K562 (cell line): Measurements from ENCODE around the gene SLC9B2. TPM values are rescaled to one million over a fixed set of nuclear protein-coding genes. Genes with fewer than 3 reads are reported as not detected.

Source experiments
- ARHGAP35 ChIP-seq: fragments of 450-650 bp; IDR thresholded peaks from 2 replicates; pipeline ENCODE4 v1.6.1; 2018; ENCODE audit not compliant: partially characterized antibody
- CREBBP ChIP-seq: IDR thresholded peaks from one replicate; pipeline ENCODE4 v1.6.1; 2012; ENCODE audit warnings: low read depth, mild to moderate bottlenecking, control low read depth, inconsistent platforms, low read length
- ETV6 ChIP-seq, 3 experiments: fragments of 150-350 bp in 1 of 3; sonication (generic) in 1 of 3; formaldehyde crosslinking in 1 of 3; IDR thresholded peaks; 2 replicates each; pipeline versions ENCODE4 v1.6.1 to v1.8.0; 2014 to 2022; ENCODE audit warnings: borderline replicate concordance in 2 of 3, low read depth in 2 of 3, antibody characterized with exemption in 1 of 3, low read length in 1 of 3, mild to moderate bottlenecking in 1 of 3, missing genetic modification reagents in 1 of 3
- FOS ChIP-seq: IDR thresholded peaks from 3 replicates; pipeline ENCODE4 v1.6.1; 2011; ENCODE audit not compliant: insufficient read length; ENCODE audit errors: extremely low read depth
- FOXJ3 ChIP-seq: sonication (generic); formaldehyde crosslinking; IDR thresholded peaks from 2 replicates; pipeline ENCODE4 v1.4.0; 2020; ENCODE audit warnings: mild to moderate bottlenecking, missing genetic modification reagents
- FOXK2 ChIP-seq, 2 experiments: fragments of 450-650 bp; IDR thresholded peaks in 1 of 2; conservative IDR thresholded peaks in 1 of 2; 2 replicates each; pipeline ENCODE4 v1.6.1; 2016; ENCODE audit warnings: low read depth in 2 of 2, mild to moderate bottlenecking in 1 of 2
- HDAC1 ChIP-seq, 2 experiments: fragments of 450-650 bp; IDR thresholded peaks; 2 replicates each; pipeline ENCODE4 v1.6.1; 2016 to 2017; ENCODE audit warnings: inconsistent platforms in 1 of 2, mild to moderate bottlenecking in 1 of 2, moderate library complexity in 1 of 2
- HNRNPK ChIP-seq: fragments of 200-400 bp; formaldehyde crosslinking; IDR thresholded peaks from one replicate; pipeline ENCODE4 v1.6.1; 2018; ENCODE audit warnings: mild to moderate bottlenecking, low read depth, low read length; ENCODE audit not compliant: poor library complexity, severe bottlenecking
- MAFK ChIP-seq: IDR thresholded peaks from 2 replicates; pipeline ENCODE4 v1.6.1; 2011; ENCODE audit warnings: low read length, improper control_type of control experiment
- NEUROD1 ChIP-seq: fragments of 150-350 bp; IDR thresholded peaks from 2 replicates; pipeline ENCODE4 v1.6.1; 2014; ENCODE audit warnings: borderline replicate concordance, low read length, low read depth; ENCODE audit not compliant: partially characterized antibody
- NFYB ChIP-seq: IDR thresholded peaks from 2 replicates; pipeline ENCODE4 v1.6.1; 2011; ENCODE audit warnings: mild to moderate bottlenecking, moderate library complexity; ENCODE audit not compliant: insufficient read length; ENCODE audit errors: extremely low read depth
- POLR2A ChIP-seq: fragments of 450-650 bp; conservative IDR thresholded peaks from 2 replicates; pipeline ENCODE4 v1.6.1; 2016
- POLR3A ChIP-seq: IDR thresholded peaks from 2 replicates; pipeline ENCODE4 v1.6.1; 2011; ENCODE audit warnings: borderline replicate concordance, mild to moderate bottlenecking, moderate library complexity; ENCODE audit not compliant: insufficient read length, insufficient read depth; ENCODE audit errors: extremely low read depth
- RBM39 ChIP-seq: fragments of 200-400 bp; formaldehyde crosslinking; optimal IDR thresholded peaks from 2 replicates; pipeline ENCODE3; 2018; ENCODE audit warnings: low read depth, low read length
- SMARCA5 ChIP-seq: fragments of 450-650 bp; IDR thresholded peaks from 2 replicates; pipeline ENCODE4 v1.6.1; 2016
- SMARCE1 ChIP-seq: fragments of 450-650 bp; IDR thresholded peaks from 2 replicates; pipeline ENCODE4 v1.7.1; 2016; ENCODE audit warnings: mild to moderate bottlenecking
- SNAPC5 ChIP-seq: fragments of 250-450 bp; sonication (Bioruptor Pico); IDR thresholded peaks from 2 replicates; pipeline ENCODE4 v1.8.0; 2021; ENCODE audit warnings: moderate library complexity, mild to moderate bottlenecking, inconsistent platforms
- SNRNP70 ChIP-seq: fragments of 200-400 bp; formaldehyde crosslinking; optimal IDR thresholded peaks from 2 replicates; pipeline ENCODE3; 2017; ENCODE audit warnings: low read depth, low read length
- ZBTB34 ChIP-seq: fragments of 250-450 bp; sonication (Bioruptor Pico); IDR thresholded peaks from 2 replicates; pipeline ENCODE4 v1.8.0; 2021; ENCODE audit warnings: mild to moderate bottlenecking, moderate library complexity
- ZBTB7A ChIP-seq: IDR thresholded peaks from 2 replicates; pipeline ENCODE4 v1.6.1; 2011; ENCODE audit warnings: low read depth, mild to moderate bottlenecking, low read length, moderate library complexity, borderline replicate concordance; ENCODE audit not compliant: control insufficient read depth
- ZFP91 ChIP-seq: sonication (generic); formaldehyde crosslinking; IDR thresholded peaks from 2 replicates; pipeline ENCODE4 v1.8.0; 2022; ENCODE audit warnings: mild to moderate bottlenecking, missing genetic modification reagents
- ZNF212 ChIP-seq: fragments of 450-650 bp; formaldehyde crosslinking; IDR thresholded peaks from 2 replicates; pipeline ENCODE4 v1.4.0; 2020; ENCODE audit warnings: mild to moderate bottlenecking
- ZNF347 ChIP-seq: fragments of 450-650 bp; formaldehyde crosslinking; IDR thresholded peaks from 2 replicates; pipeline ENCODE4 v1.4.0; 2020; ENCODE audit warnings: low read depth, mild to moderate bottlenecking, moderate library complexity
- ZNF41 ChIP-seq: fragments of 250-450 bp; sonication (Bioruptor Pico); conservative IDR thresholded peaks from 2 replicates; pipeline ENCODE4 v1.4.0; 2020; ENCODE audit warnings: mild to moderate bottlenecking
- polyA plus RNA-seq, 8 experiments: library from polyadenylated mRNA; depleted of rRNA in 4 of 8; stranded (reverse) in 5 of 8; unstranded in 3 of 8; fragments of >200 nt; fragmentation: Nextera tagmentation in 2 of 8; fragmentation: Illumina TruSeq in 1 of 8; extraction: Ambion mirVana in 2 of 8; extraction: Trizol in 1 of 8; gene quantifications; 2 replicates each; pipeline versions ENCODE4 v1.2.1 to v1.2.3, GENCODE V29; 2011 to 2014; ENCODE audit warnings: inconsistent platforms in 1 of 8, missing spikeins in 1 of 8
- total RNA-seq, 7 experiments: library from RNA; depleted of rRNA in 6 of 7; stranded (reverse); fragments of >200 nt in 6 of 7; fragmentation: Illumina TruSeq in 2 of 7; extraction: Trizol in 2 of 7; gene quantifications; 2 replicates each; pipeline versions ENCODE4 v1.2.1 to v1.2.3, GENCODE V29; 2011 to 2021; ENCODE audit warnings: low replicate concordance in 1 of 7

SLC9B2 gene
- total and polyA plus RNA-seq, 9 of the 15 experiments (the other 6 are each of a cell fraction or from before 2014, with no cell fraction given) = 6.6 to 14.6 (median 11.4) TPM

GRCh38 chr4:103075894-103076746 is 441 bp downstream of the SLC9B2 start (continued):
- TF ChIP-seq ZNF347 (CRISPR knock-in tag) = no peak
- TF ChIP-seq CREBBP = no peak
- peak; percentile 82 for TF ChIP-seq POLR2A
- TF ChIP-seq HNRNPK = no peak
- TF ChIP-seq NEUROD1 = no peak
- TF ChIP-seq POLR3A = no peak
- no peak for TF ChIP-seq ZBTB34 (CRISPR knock-in tag)
- no peak for TF ChIP-seq FOXK2 (conservative IDR thresholded peaks at IDR 0.05 in 1 of 2, IDR thresholded peaks at IDR 0.05 in 1 of 2; ENCODE audit: low read depth in 2 of 2)
- TF ChIP-seq HDAC1 (IDR thresholded peaks at IDR 0.05) = peak in 1 of 2 experiments; percentile 63; a peak in 1 of 4 replicates
- TF ChIP-seq ZBTB7A = no peak
- TF ChIP-seq SMARCE1 = no peak
- no peak for TF ChIP-seq ZFP91
- no peak for TF ChIP-seq SNAPC5
- no peak for TF ChIP-seq FOS
- no peak for TF ChIP-seq NFYB
- TF ChIP-seq ETV6 (IDR thresholded peaks at IDR 0.05; ENCODE audit: borderline replicate concordance in 1 of 2, low read depth in 2 of 2, low read length in 1 of 2) = no peak
- TF ChIP-seq ETV6 (CRISPR knock-in tag; IDR thresholded peaks at IDR 0.05; ENCODE audit: borderline replicate concordance) = peak; percentile 80; the same call in 1 of the 2 replicates
- no peak for TF ChIP-seq MAFK
- no peak for TF ChIP-seq FOXJ3 (CRISPR knock-in tag)
- TF ChIP-seq SNRNP70 = no peak
- no peak for TF ChIP-seq RBM39
- no peak for TF ChIP-seq ZNF41 (CRISPR knock-in tag)
- TF ChIP-seq ARHGAP35 = no peak
- TF ChIP-seq ZNF212 = no peak
- no peak for TF ChIP-seq SMARCA5
